Transverse colon (tissue), 4 donors: ENCODE data around the gene TPO.

Source experiments
- POLR2A ChIP-seq: fragments of 450-650 bp; IDR thresholded peaks from one replicate; pipeline ENCODE4 v1.6.1; 2016; ENCODE audit warnings: antibody characterized with exemption, mild to moderate bottlenecking, moderate library complexity
- POLR2AphosphoS5 ChIP-seq, 3 donors: sonication (generic); formaldehyde crosslinking; IDR thresholded peaks; one replicate each; pipeline ENCODE4 v1.6.1; 2016; ENCODE audit warnings: antibody characterized with exemption in 3 of 3
- TF ChIP-seq, protein P1 (sequence below), 5 experiments: fragments of 200-600 bp in 3 of 5; fragments of 450-650 bp in 2 of 5; sonication (generic) in 3 of 5; IDR thresholded peaks; 1 replicate in 2 of 5; 2 replicates in 3 of 5; pipeline ENCODE4 v1.5.1; 2016 to 2017; ENCODE audit warnings: antibody characterized with exemption in 5 of 5, inconsistent platforms in 3 of 5, mild to moderate bottlenecking in 2 of 5, moderate library complexity in 1 of 5

DNA sequence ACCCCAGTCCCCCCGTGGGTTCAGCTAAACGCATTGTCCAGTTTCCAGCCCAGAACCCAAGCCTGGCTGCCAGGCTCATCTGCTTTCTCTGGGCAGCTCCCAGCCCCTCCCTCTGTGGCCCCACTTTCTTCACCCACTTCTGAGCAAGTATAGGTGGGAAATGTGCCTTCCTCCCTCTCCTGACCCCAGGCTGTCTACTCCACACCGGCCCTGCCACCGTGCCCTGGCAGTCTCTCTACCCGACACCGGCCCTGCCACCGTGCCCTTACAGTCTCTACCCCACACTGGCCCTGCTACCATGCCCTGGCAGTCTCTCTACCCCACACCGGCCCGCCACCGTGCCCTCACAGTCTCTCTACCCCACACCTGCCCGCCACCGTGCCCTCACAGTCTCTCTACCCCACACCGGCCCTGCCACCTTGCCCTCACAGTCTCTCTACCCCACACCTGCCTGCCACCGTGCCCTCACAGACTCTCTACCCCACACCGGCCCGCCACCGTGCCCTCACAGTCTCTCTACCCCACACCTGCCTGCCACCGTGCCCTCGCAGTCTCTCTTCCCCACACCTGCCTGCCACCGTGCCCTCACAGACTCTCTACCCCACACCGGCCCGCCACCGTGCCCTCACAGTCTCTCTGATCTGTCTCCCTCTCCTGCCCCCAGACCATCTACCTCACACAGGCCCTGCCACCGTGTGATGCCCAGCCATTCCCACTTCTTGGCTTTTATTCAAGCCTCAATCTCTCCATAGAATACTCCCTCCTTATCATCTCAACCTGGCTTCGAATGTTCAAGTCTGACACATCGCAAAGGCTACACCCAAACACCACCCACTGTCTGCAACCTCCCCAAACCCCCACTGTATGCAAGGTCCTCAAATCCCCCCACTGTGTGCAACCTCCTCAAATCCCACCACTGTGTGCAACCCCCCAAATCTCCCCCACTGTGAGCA lies 108.9 kb downstream of the TPO start:
- TF ChIP-seq, protein P1, sequence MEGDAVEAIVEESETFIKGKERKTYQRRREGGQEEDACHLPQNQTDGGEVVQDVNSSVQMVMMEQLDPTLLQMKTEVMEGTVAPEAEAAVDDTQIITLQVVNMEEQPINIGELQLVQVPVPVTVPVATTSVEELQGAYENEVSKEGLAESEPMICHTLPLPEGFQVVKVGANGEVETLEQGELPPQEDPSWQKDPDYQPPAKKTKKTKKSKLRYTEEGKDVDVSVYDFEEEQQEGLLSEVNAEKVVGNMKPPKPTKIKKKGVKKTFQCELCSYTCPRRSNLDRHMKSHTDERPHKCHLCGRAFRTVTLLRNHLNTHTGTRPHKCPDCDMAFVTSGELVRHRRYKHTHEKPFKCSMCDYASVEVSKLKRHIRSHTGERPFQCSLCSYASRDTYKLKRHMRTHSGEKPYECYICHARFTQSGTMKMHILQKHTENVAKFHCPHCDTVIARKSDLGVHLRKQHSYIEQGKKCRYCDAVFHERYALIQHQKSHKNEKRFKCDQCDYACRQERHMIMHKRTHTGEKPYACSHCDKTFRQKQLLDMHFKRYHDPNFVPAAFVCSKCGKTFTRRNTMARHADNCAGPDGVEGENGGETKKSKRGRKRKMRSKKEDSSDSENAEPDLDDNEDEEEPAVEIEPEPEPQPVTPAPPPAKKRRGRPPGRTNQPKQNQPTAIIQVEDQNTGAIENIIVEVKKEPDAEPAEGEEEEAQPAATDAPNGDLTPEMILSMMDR (IDR thresholded peaks at IDR 0.05), result no peak
- no peak for TF ChIP-seq POLR2A
- no peak for TF ChIP-seq POLR2AphosphoS5 (IDR thresholded peaks at IDR 0.05)
